H1 (cell line): Measurements from ENCODE around the gene NMRK2. TPM values are rescaled to one million over a fixed set of nuclear protein-coding genes. Genes with fewer than 3 reads are reported as not detected.

Source experiments
- CTCF ChIA-PET: fragments of 300-600 bp; sonication (Branson Sonifier 250); formaldehyde crosslinking; loops from one replicate; lab custom pipeline; 2021; ENCODE audit not compliant: partially characterized antibody; lab: Charles Lee
- POLR2A ChIA-PET: fragments of 300-600 bp; sonication (Branson Sonifier 250); formaldehyde crosslinking; loops from one replicate; lab custom pipeline; 2021; ENCODE audit warnings: inconsistent platforms; ENCODE audit not compliant: partially characterized antibody; lab: Charles Lee
- DNase-seq, 2 experiments: peaks; one replicate each; pipeline versions ENCODE4 v3.0.0 to v3.0.0-alpha.2; 2010 to 2022; ENCODE audit warnings: low spot score in 2 of 2, low read depth in 1 of 2, mixed read lengths in 1 of 2
- FAIRE-seq: peaks from 2 replicates; lab custom pipeline; 2011; peaks lifted over from hg19 to GRCh38; lab: Jason Lieb, UNC
- H2AFZ ChIP-seq: 2 replicates; pipeline ENCODE4 v1.8.1; 2012; ENCODE audit warnings: low read length, inconsistent platforms
- H2AK5ac ChIP-seq: 2 replicates; pipeline ENCODE4 v1.6.1; 2013; ENCODE audit warnings: low read depth, low read length
- H2BK120ac ChIP-seq: replicated peaks from 2 replicates; pipeline ENCODE3; 2013; ENCODE audit warnings: low read depth, low read length, inconsistent platforms
- H2BK12ac ChIP-seq: 2 replicates; pipeline ENCODE4 v1.6.1; 2013; ENCODE audit warnings: low read depth, low read length
- H2BK15ac ChIP-seq: 2 replicates; pipeline ENCODE4 v1.6.1; 2013; ENCODE audit warnings: low read length
- H2BK20ac ChIP-seq: 2 replicates; pipeline ENCODE4 v1.6.1; 2013; ENCODE audit warnings: low read length
- H2BK5ac ChIP-seq: 2 replicates; pipeline ENCODE4 v1.6.1; 2013; ENCODE audit warnings: low read depth, low read length
- H3K14ac ChIP-seq: 2 replicates; pipeline ENCODE4 v1.6.1; 2013; ENCODE audit warnings: inconsistent platforms; ENCODE audit not compliant: insufficient read length
- H3K18ac ChIP-seq: 2 replicates; pipeline ENCODE4 v1.6.1; 2013; ENCODE audit warnings: low read length; ENCODE audit errors: extremely low read depth
- H3K23ac ChIP-seq: 2 replicates; pipeline ENCODE4 v1.6.1; 2013; ENCODE audit warnings: inconsistent platforms; ENCODE audit not compliant: insufficient read length
- H3K23me2 ChIP-seq: 2 replicates; pipeline ENCODE4 v1.6.1; 2013; ENCODE audit warnings: low read depth, low read length
- H3K27ac ChIP-seq: 2 replicates; pipeline ENCODE4 v1.6.1; 2011; ENCODE audit warnings: low read depth, low read length, inconsistent platforms
- H3K27me3 ChIP-seq, 4 experiments: replicated peaks in 1 of 4; 1 replicate in 1 of 4; 2 replicates in 3 of 4; pipeline versions ENCODE4 v1.6.1 to v1.8.1; 2011 to 2013; ENCODE audit warnings: low read length in 3 of 4, mild to moderate bottlenecking in 3 of 4, inconsistent platforms in 2 of 4, mixed read lengths in 2 of 4, moderate library complexity in 1 of 4; ENCODE audit not compliant: control insufficient read depth in 3 of 4, insufficient read depth in 3 of 4; ENCODE audit errors: extremely low read depth in 1 of 4
- H3K36me3 ChIP-seq, 4 experiments: 2 replicates each; pipeline versions ENCODE4 v1.6.1 to v1.8.1; 2011 to 2013; ENCODE audit warnings: mild to moderate bottlenecking in 4 of 4, low read length in 3 of 4, moderate library complexity in 2 of 4, control low read depth in 1 of 4, inconsistent platforms in 1 of 4; ENCODE audit not compliant: insufficient read depth in 4 of 4, control insufficient read depth in 2 of 4
- H3K4ac ChIP-seq: replicated peaks from 2 replicates; pipeline ENCODE3; 2013; ENCODE audit warnings: low read length, low read depth, mixed read lengths, inconsistent platforms; ENCODE audit not compliant: insufficient read length
- H3K4me1 ChIP-seq, 4 experiments: replicated peaks in 1 of 4; 1 replicate in 1 of 4; 2 replicates in 3 of 4; pipeline versions ENCODE4 v1.6.1 to v1.8.1; 2011 to 2013; ENCODE audit warnings: low read length in 3 of 4, inconsistent platforms in 2 of 4, mixed read lengths in 1 of 4; ENCODE audit not compliant: insufficient read depth in 4 of 4, control insufficient read depth in 3 of 4
- H3K4me2 ChIP-seq, 2 experiments: 2 replicates each; pipeline versions ENCODE4 v1.6.1 to v1.8.1; 2011 to 2013; ENCODE audit warnings: low read depth in 2 of 2, low read length in 2 of 2, control low read depth in 1 of 2, inconsistent platforms in 1 of 2, mild to moderate bottlenecking in 1 of 2; ENCODE audit not compliant: insufficient read depth in 1 of 2
- H3K4me3 ChIP-seq, 4 experiments: fragments of 200-600, 300-600 bp in 1 of 4; sonication (generic), shearing (Covaris generic), sonication (Bioruptor Twin) in 1 of 4; 2 replicates each; pipeline versions ENCODE4 v1.5.1 to v1.8.1; 2011 to 2016; ENCODE audit warnings: low read length in 4 of 4, low read depth in 3 of 4, control low read depth in 2 of 4, inconsistent platforms in 2 of 4, mild to moderate bottlenecking in 2 of 4, mixed read lengths in 1 of 4, moderate library complexity in 1 of 4; ENCODE audit not compliant: insufficient read depth in 2 of 4; ENCODE audit errors: extremely low read depth in 1 of 4
- H3K56ac ChIP-seq: replicated peaks from 2 replicates; pipeline ENCODE3; 2013; ENCODE audit warnings: low read depth, mild to moderate bottlenecking, mixed read lengths, low read length, inconsistent platforms; ENCODE audit not compliant: insufficient read length
- H3K79me1 ChIP-seq: 2 replicates; pipeline ENCODE4 v1.6.1; 2013; ENCODE audit warnings: low read depth, low read length, control low read depth
- H3K79me2 ChIP-seq, 2 experiments: 2 replicates each; pipeline versions ENCODE4 v1.6.1 to v1.8.1; 2012 to 2013; ENCODE audit warnings: low read length in 2 of 2, mild to moderate bottlenecking in 2 of 2, inconsistent platforms in 1 of 2; ENCODE audit not compliant: insufficient read depth in 2 of 2, control insufficient read depth in 1 of 2
- H3K9ac ChIP-seq, 4 experiments: replicated peaks in 1 of 4; 1 replicate in 1 of 4; 2 replicates in 3 of 4; pipeline versions ENCODE4 v1.6.1 to v1.8.1; 2011 to 2013; ENCODE audit warnings: low read depth in 3 of 4, low read length in 3 of 4, control low read depth in 2 of 4, mild to moderate bottlenecking in 2 of 4, moderate library complexity in 2 of 4, inconsistent platforms in 1 of 4; ENCODE audit errors: extremely low read depth in 1 of 4
- H3K9me3 ChIP-seq, 2 experiments: 2 replicates each; pipeline versions ENCODE4 v1.6.1 to v1.8.1; 2012 to 2013; ENCODE audit warnings: mild to moderate bottlenecking in 2 of 2, moderate library complexity in 2 of 2, control low read depth in 1 of 2, inconsistent platforms in 1 of 2, low read depth in 1 of 2, low read length in 1 of 2, mixed read lengths in 1 of 2; ENCODE audit not compliant: insufficient read depth in 2 of 2
- H4K20me1 ChIP-seq, 2 experiments: replicated peaks in 1 of 2; 2 replicates each; pipeline versions ENCODE3 to v1.8.1; 2011 to 2013; ENCODE audit warnings: inconsistent platforms in 2 of 2, low read length in 2 of 2, mild to moderate bottlenecking in 1 of 2; ENCODE audit not compliant: insufficient read depth in 2 of 2, control insufficient read depth in 1 of 2
- H4K5ac ChIP-seq: 2 replicates; pipeline ENCODE4 v1.6.1; 2013; ENCODE audit warnings: low read length, low read depth, mixed read lengths, inconsistent platforms; ENCODE audit not compliant: insufficient read length
- H4K8ac ChIP-seq: 2 replicates; pipeline ENCODE4 v1.8.0; 2013; ENCODE audit warnings: mild to moderate bottlenecking, moderate library complexity, low read length, inconsistent platforms; ENCODE audit not compliant: insufficient read depth; ENCODE audit errors: extremely low read depth
- H4K91ac ChIP-seq: replicated peaks from 2 replicates; pipeline ENCODE3; 2013; ENCODE audit warnings: low read length, mixed read lengths, inconsistent platforms; ENCODE audit not compliant: insufficient read length
- KDM4A ChIP-seq: IDR thresholded peaks from one replicate; pipeline ENCODE4 v1.7.1; 2012; ENCODE audit warnings: low read depth, mild to moderate bottlenecking, moderate library complexity, low read length, inconsistent platforms; ENCODE audit not compliant: severe bottlenecking
- POLR2A ChIP-seq, 2 experiments: IDR thresholded peaks; 1 replicate in 1 of 2; 2 replicates in 1 of 2; pipeline ENCODE4 v1.6.1; 2011; ENCODE audit warnings: low read depth in 2 of 2, low read length in 2 of 2, mild to moderate bottlenecking in 2 of 2; ENCODE audit errors: control extremely low read depth in 1 of 2
- POLR2AphosphoS5 ChIP-seq: IDR thresholded peaks from 2 replicates; pipeline ENCODE4 v1.6.1; 2011; ENCODE audit warnings: low read depth, low read length
- WGBS, 2 experiments: shearing (Covaris generic) in 1 of 2; methylation state at CpG; one replicate each; pipeline versions ENCODE4 v1.1.6 to v1.1.7; 2013 to 2015; ENCODE audit warnings: low lambda C conversion rate in 2 of 2, mixed read lengths in 2 of 2, inconsistent platforms in 1 of 2, low coverage in 1 of 2, missing lambda C conversion rate in 1 of 2; ENCODE audit not compliant: insufficient replicate concordance in 2 of 2, insufficient coverage in 1 of 2, insufficient read length in 1 of 2; ENCODE audit errors: extremely low coverage in 1 of 2, missing lambda C conversion rate in 1 of 2; 5-methylcytosine and 5-hydroxymethylcytosine counted together
- polyA plus RNA-seq, 7 experiments: library from polyadenylated mRNA; depleted of rRNA in 3 of 7; stranded (reverse) in 5 of 7; unstranded in 2 of 7; fragments of >200 nt in 5 of 7; fragments of 200-250 nt in 2 of 7; gene quantifications; 1 replicate in 5 of 7; 2 replicates in 1 of 7; 4 replicates in 1 of 7; pipeline versions ENCODE4 v1.2.1 to v1.2.3, GENCODE V29; 2011 to 2013; ENCODE audit warnings: missing spikeins in 2 of 7, mixed read lengths in 2 of 7
- total RNA-seq: library from RNA; stranded (reverse); fragmentation: NEBNext Ultra II Directional; extraction: Animal tissue kit (Norgen Biotek cat#: 25700); gene quantifications from 2 replicates; pipeline ENCODE4 v1.2.1, GENCODE V29; 2021
- TF ChIP-seq, protein P1 (sequence below): IDR thresholded peaks from 2 replicates; pipeline ENCODE4 v1.6.1; 2012; ENCODE audit warnings: low read length, inconsistent platforms

NMRK2 gene
- total and polyA plus RNA-seq, 2 of the 8 experiments (the other 6 are each of a cell fraction or from before 2014, with no cell fraction given): 87.4 to 206 TPM

DNA sequence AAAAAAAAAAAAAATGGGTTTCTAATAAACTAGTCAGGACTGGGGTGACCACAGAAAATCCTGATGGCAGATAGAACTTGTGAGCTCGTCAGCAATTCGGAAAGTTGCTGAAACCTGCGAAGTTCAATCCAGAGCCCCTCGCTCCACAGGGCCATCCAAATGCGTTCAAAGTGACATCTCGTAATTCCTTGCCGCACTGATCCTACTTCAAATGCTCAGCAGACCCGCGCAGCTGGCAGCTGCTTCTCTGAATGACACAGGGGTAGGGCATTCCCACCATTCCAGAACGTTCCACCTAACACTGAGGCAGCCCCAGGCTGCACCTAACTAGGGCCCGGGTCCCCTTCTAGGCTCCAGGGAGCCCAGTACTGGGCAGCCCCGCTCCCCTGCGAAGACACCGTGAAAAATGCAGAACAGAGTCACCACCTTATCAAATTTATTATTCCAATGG lies 42.8 kb downstream of the NMRK2 start:
- peaks cover 47 to 58% (median 55%) of the 10 kb centered on the region in 4 experiments for H3K36me3 ChIP-seq
- H2BK20ac ChIP-seq: no peak overlapping the region
- H3K79me1 ChIP-seq: peaks cover 7% of the 10 kb centered on the region; the same call in 1 of the 2 replicates
- H2AK5ac ChIP-seq: no peak overlapping the region
- no peak overlapping the region for H4K5ac ChIP-seq
- H3K4me3 ChIP-seq: no peak overlapping the region
- no peak overlapping the region for H3K23ac ChIP-seq
- H2BK12ac ChIP-seq: no peak overlapping the region
- H3K56ac ChIP-seq: no peak overlapping the region
- CTCF ChIA-PET: interaction anchor here (0.6 to 1.0 kb wide), 3 partner anchors 12 to 248 kb away, joined by 3 to 8 read pairs (median 3); no protein-coding TSS in a partner anchor
- 98% methylated on average over 14 of the region's 14 CpGs; no CpG with 5 or more reads in 1 of the 2 experiments for WGBS, 2 experiments
- no peaks in the 10 kb centered on the region for H3K23me2 ChIP-seq
- no peak overlapping the region for H4K8ac ChIP-seq
- H3K27ac ChIP-seq: no peak overlapping the region
- no peak overlapping the region for H3K4ac ChIP-seq
- no peak overlapping the region for H3K14ac ChIP-seq
- no peak overlapping the region for H3K18ac ChIP-seq
- no peak overlapping the region for H2BK120ac ChIP-seq
- H3K27me3 ChIP-seq: no peaks in the 10 kb centered on the region
- H3K4me2 ChIP-seq: no peak overlapping the region
- peaks cover 45 to 47% of the 10 kb centered on the region in 2 experiments for H4K20me1 ChIP-seq
- H2AFZ ChIP-seq: no peak overlapping the region
- no peaks in the 10 kb centered on the region; a peak in 3 of 7 replicates for H3K4me1 ChIP-seq
- no peak overlapping the region for H3K9ac ChIP-seq
- H2BK15ac ChIP-seq: no peak overlapping the region
- DNase-seq (peak in 1 of 2 experiments; percentile 49), FAIRE-seq (no peak)
- H2BK5ac ChIP-seq: no peak overlapping the region
- H3K9me3 ChIP-seq: no peaks in the 10 kb centered on the region
- peaks cover 0 to 23% of the 10 kb centered on the region in 2 experiments; a peak in 2 of 4 replicates for H3K79me2 ChIP-seq
- POLR2A ChIA-PET: interaction anchor here (0.6 to 12.0 kb wide), 15 partner anchors 9 to 367 kb away, joined by 3 to 870 read pairs (median 3); partner anchors contain the start of genes DAPK3, EEF2 and NMRK2
- H4K91ac ChIP-seq: no peak overlapping the region
- peak; percentile 53 to 73; a peak in 2 of 3 replicates for TF ChIP-seq POLR2A (IDR thresholded peaks at IDR 0.05; ENCODE audit: control extremely low read depth in 1 of 2, low read depth in 2 of 2, low read length in 2 of 2)
- peak; percentile 95 for TF ChIP-seq POLR2AphosphoS5
- TF ChIP-seq, protein P1, sequence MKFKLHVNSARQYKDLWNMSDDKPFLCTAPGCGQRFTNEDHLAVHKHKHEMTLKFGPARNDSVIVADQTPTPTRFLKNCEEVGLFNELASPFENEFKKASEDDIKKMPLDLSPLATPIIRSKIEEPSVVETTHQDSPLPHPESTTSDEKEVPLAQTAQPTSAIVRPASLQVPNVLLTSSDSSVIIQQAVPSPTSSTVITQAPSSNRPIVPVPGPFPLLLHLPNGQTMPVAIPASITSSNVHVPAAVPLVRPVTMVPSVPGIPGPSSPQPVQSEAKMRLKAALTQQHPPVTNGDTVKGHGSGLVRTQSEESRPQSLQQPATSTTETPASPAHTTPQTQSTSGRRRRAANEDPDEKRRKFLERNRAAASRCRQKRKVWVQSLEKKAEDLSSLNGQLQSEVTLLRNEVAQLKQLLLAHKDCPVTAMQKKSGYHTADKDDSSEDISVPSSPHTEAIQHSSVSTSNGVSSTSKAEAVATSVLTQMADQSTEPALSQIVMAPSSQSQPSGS: no peak
- no peak for TF ChIP-seq KDM4A
